Panc1 (cell line): Measurements from ENCODE around the gene RASL10A.

Experiments used
- CTCF ChIP-seq: fragments of 450-650 bp; IDR thresholded peaks from 2 replicates; pipeline ENCODE4 v1.5.1; 2017; ENCODE audit warnings: mild to moderate bottlenecking
- POLR2AphosphoS5 ChIP-seq: IDR thresholded peaks from 2 replicates; pipeline ENCODE4 v1.6.1; 2012; ENCODE audit warnings: mild to moderate bottlenecking, low read depth, low read length, moderate library complexity
- SIN3A ChIP-seq: IDR thresholded peaks from 2 replicates; pipeline ENCODE4 v1.6.1; 2012; ENCODE audit warnings: low read depth, mild to moderate bottlenecking, low read length, moderate library complexity, borderline replicate concordance; ENCODE audit not compliant: insufficient read depth

DNA sequence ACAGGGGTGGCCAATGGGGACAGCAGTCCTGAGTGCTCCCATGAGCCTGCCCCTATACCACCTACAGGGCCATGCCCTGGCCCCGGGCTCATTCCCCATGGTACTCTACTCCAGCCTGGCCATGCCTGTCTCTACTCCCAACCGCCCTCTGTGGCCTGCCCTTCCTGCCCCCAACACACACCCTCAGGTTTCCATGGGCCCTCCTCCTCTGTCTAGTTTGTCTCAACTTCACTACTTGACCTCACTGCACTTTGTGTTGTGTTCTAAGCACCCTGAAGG, 26.3 kb upstream of the RASL10A start:
- no peak for TF ChIP-seq SIN3A
- no peak for TF ChIP-seq CTCF
- no peak for TF ChIP-seq POLR2AphosphoS5
